OCI-LY1 (cell line): ENCODE data around the gene HMGN4.

Experiments
- H2AFZ ChIP-seq: fragments of 200-600 bp; sonication (generic), shearing (Covaris generic); 2 replicates; pipeline ENCODE4 v1.6.0; 2014; ENCODE audit warnings: antibody characterized with exemption, mild to moderate bottlenecking, low read length
- H3F3A ChIP-seq: fragments of 200-600 bp; sonication (generic), shearing (Covaris generic); 2 replicates; pipeline ENCODE4 v1.6.0; 2014; ENCODE audit warnings: mild to moderate bottlenecking, antibody characterized with exemption, low read length, moderate library complexity; ENCODE audit not compliant: insufficient read depth
- H3K27ac ChIP-seq: fragments of 200-600 bp; sonication (generic); 2 replicates; pipeline ENCODE4 v1.5.1; 2014; ENCODE audit warnings: low read length, mixed run types, mild to moderate bottlenecking, low read depth; ENCODE audit not compliant: poor library complexity, severe bottlenecking
- H3K27me3 ChIP-seq: fragments of 200-600 bp; sonication (generic); 2 replicates; pipeline ENCODE4 v1.6.0; 2014; ENCODE audit warnings: antibody characterized with exemption, mild to moderate bottlenecking, low read length, moderate library complexity; ENCODE audit not compliant: insufficient read depth
- H3K36me3 ChIP-seq: fragments of 200-600 bp; sonication (generic); 2 replicates; pipeline ENCODE4 v1.6.1; 2014; ENCODE audit warnings: mild to moderate bottlenecking, antibody characterized with exemption, low read length, moderate library complexity, mixed read lengths; ENCODE audit not compliant: insufficient read depth
- H3K4me1 ChIP-seq: fragments of 200-600 bp; sonication (generic); 2 replicates; pipeline ENCODE4 v1.5.1; 2014; ENCODE audit warnings: mild to moderate bottlenecking, low read length, moderate library complexity; ENCODE audit not compliant: insufficient read depth, severe bottlenecking
- H3K4me2 ChIP-seq: fragments of 200-600 bp; sonication (generic), shearing (Covaris generic); 2 replicates; pipeline ENCODE4 v1.6.1; 2014; ENCODE audit warnings: low read length
- H3K4me3 ChIP-seq: fragments of 200-600 bp; sonication (generic); 2 replicates; pipeline ENCODE4 v1.5.1; 2014; ENCODE audit warnings: low read length, low read depth, mild to moderate bottlenecking, mixed read lengths; ENCODE audit not compliant: poor library complexity, severe bottlenecking
- H3K79me2 ChIP-seq: fragments of 200-600 bp; shearing (Covaris generic); 2 replicates; pipeline ENCODE4 v1.6.1; 2016; ENCODE audit warnings: mixed run types, low read length, mixed read lengths; ENCODE audit not compliant: insufficient read depth
- H3K9ac ChIP-seq: fragments of 200-600 bp; sonication (generic), shearing (Covaris generic); 2 replicates; pipeline ENCODE4 v1.6.1; 2014; ENCODE audit warnings: mild to moderate bottlenecking, low read length, mixed read lengths
- H3K9me2 ChIP-seq: fragments of 200-600 bp; sonication (generic), shearing (Covaris generic); 2 replicates; pipeline ENCODE4 v1.6.1; 2014; ENCODE audit warnings: low read depth, mild to moderate bottlenecking, low read length, mixed read lengths
- H3K9me3 ChIP-seq: fragments of 200-600 bp; shearing (Covaris generic); 2 replicates; pipeline ENCODE4 v1.6.1; 2014; ENCODE audit warnings: low read length, mixed read lengths
- H4K20me1 ChIP-seq: fragments of 200-600 bp; sonication (generic), shearing (Covaris generic); 2 replicates; pipeline ENCODE4 v1.6.0; 2016; ENCODE audit warnings: mild to moderate bottlenecking, low read length; ENCODE audit not compliant: insufficient read depth
- CTCF ChIP-seq: fragments of 200-600 bp; sonication (generic), shearing (Covaris generic); IDR thresholded peaks from 2 replicates; pipeline ENCODE4 v1.5.1; 2017; ENCODE audit warnings: mild to moderate bottlenecking, antibody characterized with exemption, low read length, moderate library complexity, mixed read lengths
- EZH2 ChIP-seq: fragments of 200-600 bp; sonication (generic), shearing (Covaris generic); IDR thresholded peaks from 2 replicates; pipeline ENCODE4 v1.8.0; 2017; ENCODE audit warnings: borderline replicate concordance, mixed run types, mild to moderate bottlenecking, antibody characterized with exemption, low read length, moderate library complexity, mixed read lengths

HMGN4 gene

GRCh38 chr6:26530203-26530602, 8.0 kb upstream of the HMGN4 start:
- Histone ChIP-seq H3K9me3 (no peaks in the 10 kb centered on the region), H3K4me3 (no peak overlapping the region), H3K9me2 (no peaks in the 10 kb centered on the region), H3K4me2 (no peak overlapping the region), H3K79me2 (no peaks in the 10 kb centered on the region), H2AFZ (no peak overlapping the region), H3K27ac (no peak overlapping the region), H3K9ac (no peak overlapping the region), H3K4me1 (peaks cover 29% of the 10 kb centered on the region), H3K36me3 (no peaks in the 10 kb centered on the region), H3F3A (peaks cover 8% of the 10 kb centered on the region; the same call in 1 of the 2 replicates), H4K20me1 (no peaks in the 10 kb centered on the region), H3K27me3 (no peaks in the 10 kb centered on the region)
- TF ChIP-seq CTCF, result no peak
- no peak for TF ChIP-seq EZH2

GRCh38 chr6:26531897-26532296, 6.3 kb upstream of the HMGN4 start:
- TF ChIP-seq CTCF, result no peak
- TF ChIP-seq EZH2, result no peak
- Histone ChIP-seq H3K4me1 (peaks cover 46% of the 10 kb centered on the region), H3K79me2 (no peaks in the 10 kb centered on the region), H3K4me2 (no peak overlapping the region), H3K9me2 (no peaks in the 10 kb centered on the region), H3K27me3 (no peaks in the 10 kb centered on the region), H3K36me3 (no peaks in the 10 kb centered on the region), H4K20me1 (no peaks in the 10 kb centered on the region), H3K27ac (peak overlapping the region; percentile 95), H2AFZ (no peak overlapping the region), H3K9ac (no peak overlapping the region), H3K9me3 (no peaks in the 10 kb centered on the region), H3F3A (peaks cover 8% of the 10 kb centered on the region; the same call in 1 of the 2 replicates), H3K4me3 (no peak overlapping the region)

DNA sequence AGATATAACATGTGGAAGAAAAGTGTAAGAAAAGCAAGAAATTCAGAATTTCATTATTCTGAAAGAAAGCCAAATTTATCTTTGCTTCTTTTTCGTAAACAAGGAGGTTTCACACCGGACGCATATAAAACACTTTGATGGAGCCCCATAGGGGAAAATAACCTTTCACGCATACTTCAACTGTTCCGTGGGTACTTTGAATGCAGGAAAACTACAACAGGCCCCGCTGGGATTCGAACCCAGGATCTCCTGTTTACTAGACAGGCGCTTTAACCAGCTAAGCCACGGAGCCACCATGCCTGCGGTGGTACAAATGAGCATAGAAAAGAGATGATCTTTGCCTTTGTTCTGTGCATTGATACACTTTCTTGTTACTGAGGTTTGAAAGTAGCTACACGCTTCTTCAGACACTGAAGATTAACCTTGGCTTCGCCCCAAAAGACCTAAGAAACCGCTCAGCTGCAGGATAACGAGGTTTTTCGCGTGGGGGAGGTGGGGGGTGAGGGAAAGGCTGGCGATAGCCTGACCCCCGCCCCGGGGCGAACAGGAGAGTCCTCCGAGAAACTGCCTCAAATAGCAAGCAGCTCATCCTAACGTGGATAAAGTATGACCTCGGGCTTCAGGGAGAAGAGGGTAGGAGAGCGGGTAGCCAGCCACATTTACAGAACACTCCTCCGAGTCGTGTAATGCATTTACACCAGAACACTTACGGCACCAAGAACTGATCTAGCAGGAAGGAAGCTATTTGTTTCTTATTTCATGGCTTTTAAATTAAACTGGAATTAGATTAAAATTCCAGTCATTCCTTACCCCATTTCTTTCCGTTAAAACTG, 5.3 kb upstream of the HMGN4 start:
- Histone ChIP-seq H3K27ac (peak overlapping the region; percentile 95), H3K4me1 (peaks cover 49% of the 10 kb centered on the region), H3K36me3 (no peaks in the 10 kb centered on the region), H3K4me2 (peak overlapping the region; percentile 98), H3K9me3 (no peaks in the 10 kb centered on the region), H3K9me2 (no peaks in the 10 kb centered on the region), H3K9ac (peak overlapping the region; percentile 88), H2AFZ (peak overlapping the region; percentile 68; the same call in 1 of the 2 replicates), H3K4me3 (peak overlapping the region; percentile 82), H3K27me3 (no peaks in the 10 kb centered on the region), H4K20me1 (no peaks in the 10 kb centered on the region), H3K79me2 (no peaks in the 10 kb centered on the region), H3F3A (peaks cover 8% of the 10 kb centered on the region; the same call in 1 of the 2 replicates)
- TF ChIP-seq CTCF, result no peak
- TF ChIP-seq EZH2, result no peak
